ENCODE data around the gene TNFRSF25.

Gene TNFRSF25

GRCh38 chr1:6508154-6508815 is 42.3 kb upstream of the TNFRSF25 start:
- Histone ChIP-seq H3K36me3 (replicated peaks; ENCODE audit: low read depth, low read length) (no peaks in the 10 kb centered on the region), H3K79me2 (ENCODE audit: low read length) (no peaks in the 10 kb centered on the region), H3K27ac (ENCODE audit: low read length) (no peak overlapping the region), H4K20me1 (ENCODE audit: insufficient read depth, low read length) (no peaks in the 10 kb centered on the region), H3K9me3 (ENCODE audit: insufficient read depth, low read length) (no peaks in the 10 kb centered on the region), H3K4me1 (ENCODE audit: low read length) (peaks cover 4% of the 10 kb centered on the region), H3K4me2 (ENCODE audit: low read length) (no peak overlapping the region), H3K9ac (ENCODE audit: low read length) (no peak overlapping the region), H2AFZ (ENCODE audit: low read depth, low read length) (no peak overlapping the region), H3K4me3 (ENCODE audit: low read length) (no peak overlapping the region), H3K27me3 (ENCODE audit: low read depth, low read length) (no peaks in the 10 kb centered on the region)
- TF ChIP-seq CTCF (IDR thresholded peaks at IDR 0.05; ENCODE audit: low read depth, low read length), result no peak
- no peak for TF ChIP-seq EZH2phosphoT487 (IDR thresholded peaks at IDR 0.05; ENCODE audit: low read depth)

GRCh38 chr1:6507461-6507911 is 41.5 kb upstream of the TNFRSF25 start:
- no peaks in the 10 kb centered on the region for H3K27me3 ChIP-seq (ENCODE audit: low read depth, low read length)
- no peak overlapping the region for H3K4me3 ChIP-seq (ENCODE audit: low read length)
- no peaks in the 10 kb centered on the region for H4K20me1 ChIP-seq (ENCODE audit: insufficient read depth, low read length)
- H3K27ac ChIP-seq (ENCODE audit: low read length), result no peak overlapping the region
- H2AFZ ChIP-seq (ENCODE audit: low read depth, low read length), result no peak overlapping the region
- no peaks in the 10 kb centered on the region for H3K4me1 ChIP-seq (ENCODE audit: low read length)
- TF ChIP-seq CTCF (IDR thresholded peaks at IDR 0.05; ENCODE audit: low read depth, low read length) (no peak), EZH2phosphoT487 (IDR thresholded peaks at IDR 0.05; ENCODE audit: low read depth) (no peak)
- no peaks in the 10 kb centered on the region for H3K9me3 ChIP-seq (ENCODE audit: insufficient read depth, low read length)
- no peak overlapping the region for H3K4me2 ChIP-seq (ENCODE audit: low read length)
- no peaks in the 10 kb centered on the region for H3K36me3 ChIP-seq (replicated peaks; ENCODE audit: low read depth, low read length)
- no peaks in the 10 kb centered on the region for H3K79me2 ChIP-seq (ENCODE audit: low read length)
- H3K9ac ChIP-seq (ENCODE audit: low read length), result no peak overlapping the region

GRCh38 chr1:6507037-6507428 is 41.1 kb upstream of the TNFRSF25 start:
- H3K4me1 ChIP-seq (ENCODE audit: low read length), result no peaks in the 10 kb centered on the region
- H3K36me3 ChIP-seq (replicated peaks; ENCODE audit: low read depth, low read length), result no peaks in the 10 kb centered on the region
- no peaks in the 10 kb centered on the region for H3K79me2 ChIP-seq (ENCODE audit: low read length)
- H3K4me3 ChIP-seq (ENCODE audit: low read length), result no peak overlapping the region
- H3K4me2 ChIP-seq (ENCODE audit: low read length), result no peak overlapping the region
- no peaks in the 10 kb centered on the region for H3K27me3 ChIP-seq (ENCODE audit: low read depth, low read length)
- TF ChIP-seq CTCF (IDR thresholded peaks at IDR 0.05; ENCODE audit: low read depth, low read length) (no peak), EZH2phosphoT487 (IDR thresholded peaks at IDR 0.05; ENCODE audit: low read depth) (no peak)
- H3K27ac ChIP-seq (ENCODE audit: low read length), result no peak overlapping the region
- H3K9ac ChIP-seq (ENCODE audit: low read length), result no peak overlapping the region
- H3K9me3 ChIP-seq (ENCODE audit: insufficient read depth, low read length), result no peaks in the 10 kb centered on the region
- no peak overlapping the region for H2AFZ ChIP-seq (ENCODE audit: low read depth, low read length)
- H4K20me1 ChIP-seq (ENCODE audit: insufficient read depth, low read length), result no peaks in the 10 kb centered on the region

- Histone ChIP-seq H3K4me3 (ENCODE audit: low read length) (no peak overlapping the region), H3K4me1 (ENCODE audit: low read length) (no peaks in the 10 kb centered on the region), H3K36me3 (replicated peaks; ENCODE audit: low read depth, low read length) (no peaks in the 10 kb centered on the region), H3K9ac (ENCODE audit: low read length) (no peak overlapping the region), H3K27me3 (ENCODE audit: low read depth, low read length) (no peaks in the 10 kb centered on the region), H3K27ac (ENCODE audit: low read length) (no peak overlapping the region), H4K20me1 (ENCODE audit: insufficient read depth, low read length) (no peaks in the 10 kb centered on the region), H3K4me2 (ENCODE audit: low read length) (no peak overlapping the region), H2AFZ (ENCODE audit: low read depth, low read length) (no peak overlapping the region), H3K79me2 (ENCODE audit: low read length) (no peaks in the 10 kb centered on the region), H3K9me3 (ENCODE audit: insufficient read depth, low read length) (no peaks in the 10 kb centered on the region)
- TF ChIP-seq CTCF (IDR thresholded peaks at IDR 0.05; ENCODE audit: low read depth, low read length) (no peak), EZH2phosphoT487 (IDR thresholded peaks at IDR 0.05; ENCODE audit: low read depth) (no peak)
Observed at GRCh38 chr1:6506210-6507036, 40.5 kb upstream of the TNFRSF25 start.

Data from OCI-LY3 (cell line).